NT2/D1 (cell line): Measurements from ENCODE around the gene SRD5A3.

Experiments used
- DNase-seq: peaks from one replicate; pipeline ENCODE4 v3.0.0-alpha.2; 2011; ENCODE audit warnings: low read depth, low spot score
- H3K27me3 ChIP-seq: 2 replicates; pipeline ENCODE4 v1.6.0; 2011; ENCODE audit warnings: mild to moderate bottlenecking; ENCODE audit not compliant: insufficient read length, insufficient read depth
- H3K36me3 ChIP-seq: 2 replicates; pipeline ENCODE4 v1.6.1; 2011; ENCODE audit warnings: mild to moderate bottlenecking, low read length, mixed read lengths; ENCODE audit not compliant: insufficient read depth, insufficient read length
- H3K4me1 ChIP-seq: 2 replicates; pipeline ENCODE4 v1.5.1; 2011; ENCODE audit not compliant: insufficient read depth, insufficient read length
- H3K4me3 ChIP-seq: 2 replicates; pipeline ENCODE4 v1.5.1; 2011; ENCODE audit warnings: low read depth; ENCODE audit not compliant: insufficient read length
- H3K9ac ChIP-seq: 2 replicates; pipeline ENCODE4 v1.6.0; 2011; ENCODE audit warnings: low read depth; ENCODE audit not compliant: insufficient read length
- H3K9me3 ChIP-seq: 2 replicates; pipeline ENCODE4 v1.5.1; 2011; ENCODE audit warnings: mild to moderate bottlenecking, low read length; ENCODE audit not compliant: insufficient read depth
- SUZ12 ChIP-seq: IDR thresholded peaks from 2 replicates; pipeline ENCODE4 v1.6.1; 2011; ENCODE audit not compliant: insufficient read length, insufficient read depth; ENCODE audit errors: extremely low read depth
- YY1 ChIP-seq: IDR thresholded peaks from 2 replicates; pipeline ENCODE4 v1.6.1; 2011; ENCODE audit not compliant: insufficient read length, insufficient read depth
- ZNF274 ChIP-seq: IDR thresholded peaks from 2 replicates; pipeline ENCODE4 v1.6.1; 2011; ENCODE audit warnings: mild to moderate bottlenecking, low read depth, low read length

The SRD5A3 gene

DNA sequence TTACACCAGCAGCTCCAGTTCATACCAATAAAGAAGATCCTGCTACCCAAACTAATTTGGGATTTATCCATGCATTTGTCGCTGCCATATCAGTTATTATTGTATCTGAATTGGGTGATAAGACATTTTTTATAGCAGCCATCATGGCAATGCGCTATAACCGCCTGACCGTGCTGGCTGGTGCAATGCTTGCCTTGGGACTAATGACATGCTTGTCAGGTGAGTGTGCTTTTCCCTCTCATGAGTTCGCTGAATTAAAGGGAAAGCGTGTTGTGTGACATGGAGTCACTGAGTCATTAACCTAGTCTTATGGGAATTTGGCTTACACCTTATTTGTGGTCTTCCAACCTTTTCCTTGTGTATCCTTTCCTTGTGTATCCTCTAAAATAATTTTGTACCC is 65.6 kb downstream of the SRD5A3 start:
- Histone ChIP-seq H3K4me1 (no peaks in the 10 kb centered on the region), H3K4me3 (no peak overlapping the region), H3K9me3 (no peaks in the 10 kb centered on the region), H3K36me3 (peaks cover 73% of the 10 kb centered on the region), H3K27me3 (no peaks in the 10 kb centered on the region), H3K9ac (no peak overlapping the region)
- TF ChIP-seq YY1 (no peak), ZNF274 (no peak), SUZ12 (no peak)
- DNase-seq = no peak

DNA sequence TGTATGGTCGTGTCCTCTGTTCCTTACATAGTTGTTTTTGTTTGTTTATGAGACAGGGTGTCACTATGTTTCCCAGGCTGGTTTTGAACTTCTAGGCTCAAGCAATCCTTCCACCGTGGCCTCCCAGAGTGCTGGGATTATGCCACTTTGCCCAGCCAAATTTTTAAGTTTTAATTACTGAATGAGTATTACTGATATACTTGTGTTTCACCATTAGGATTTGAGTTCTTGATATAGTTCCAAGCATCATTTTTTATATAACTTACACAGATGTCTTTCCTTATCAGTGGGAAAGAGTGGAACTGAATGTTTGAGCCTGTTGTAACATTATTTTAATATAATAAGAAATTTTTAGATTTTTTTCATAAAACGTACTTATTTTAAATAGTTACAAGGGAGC is 70.1 kb downstream of the SRD5A3 start:
- TF ChIP-seq ZNF274 = no peak
- no peak for TF ChIP-seq SUZ12
- no peak for TF ChIP-seq YY1
- DNase-seq = no peak
- Histone ChIP-seq H3K27me3 (no peaks in the 10 kb centered on the region), H3K4me3 (no peak overlapping the region), H3K4me1 (no peaks in the 10 kb centered on the region), H3K9me3 (no peaks in the 10 kb centered on the region), H3K36me3 (peaks cover 84% of the 10 kb centered on the region), H3K9ac (no peak overlapping the region)
